ENCODE results near the gene PDZD7. TPM values are rescaled to one million over a fixed set of nuclear protein-coding genes. Genes with fewer than 3 reads are reported as not detected.
A peak's percentile ranks its signal among the peaks of the same experiment; 100 is the strongest.

The PDZD7 gene
- total RNA-seq, 4 donors from 2014 or later: 0.84 to 2.4 (median 1.9) TPM

DNA sequence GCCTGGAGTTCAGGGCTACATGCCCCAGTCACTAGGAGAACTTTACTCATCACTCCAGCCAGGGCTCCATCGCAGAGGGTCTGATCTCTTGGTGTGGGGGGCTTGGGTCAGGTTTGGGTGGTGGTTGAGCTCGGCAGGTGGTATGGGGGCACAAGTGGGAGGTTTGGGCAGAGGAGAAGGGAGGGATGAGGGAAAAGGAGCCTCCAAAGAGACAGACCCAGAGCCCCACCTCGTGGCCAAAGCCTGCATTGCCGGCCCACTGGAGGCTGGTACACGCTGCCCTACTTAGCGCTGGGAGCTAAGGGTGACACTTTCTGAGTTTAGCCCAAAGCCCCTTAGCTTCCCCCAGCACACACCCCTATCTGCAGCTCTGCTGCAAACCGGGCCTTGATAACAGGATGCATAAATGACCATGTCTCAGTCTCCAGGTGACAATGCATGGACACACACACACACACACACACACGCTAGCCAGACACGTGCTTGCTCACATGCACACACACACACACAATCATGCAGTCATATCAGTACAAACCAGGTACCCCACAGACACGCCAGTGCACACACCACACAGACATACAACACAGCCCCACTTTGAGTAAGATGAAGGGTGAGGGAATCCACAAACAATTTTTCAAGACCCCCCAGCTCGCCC lies 16.6 kb downstream of the PDZD7 start:
- peak; percentile 82 to 93 for DNase-seq (ENCODE audit: low spot score in 2 of 2)
- TF ChIP-seq, protein P1, sequence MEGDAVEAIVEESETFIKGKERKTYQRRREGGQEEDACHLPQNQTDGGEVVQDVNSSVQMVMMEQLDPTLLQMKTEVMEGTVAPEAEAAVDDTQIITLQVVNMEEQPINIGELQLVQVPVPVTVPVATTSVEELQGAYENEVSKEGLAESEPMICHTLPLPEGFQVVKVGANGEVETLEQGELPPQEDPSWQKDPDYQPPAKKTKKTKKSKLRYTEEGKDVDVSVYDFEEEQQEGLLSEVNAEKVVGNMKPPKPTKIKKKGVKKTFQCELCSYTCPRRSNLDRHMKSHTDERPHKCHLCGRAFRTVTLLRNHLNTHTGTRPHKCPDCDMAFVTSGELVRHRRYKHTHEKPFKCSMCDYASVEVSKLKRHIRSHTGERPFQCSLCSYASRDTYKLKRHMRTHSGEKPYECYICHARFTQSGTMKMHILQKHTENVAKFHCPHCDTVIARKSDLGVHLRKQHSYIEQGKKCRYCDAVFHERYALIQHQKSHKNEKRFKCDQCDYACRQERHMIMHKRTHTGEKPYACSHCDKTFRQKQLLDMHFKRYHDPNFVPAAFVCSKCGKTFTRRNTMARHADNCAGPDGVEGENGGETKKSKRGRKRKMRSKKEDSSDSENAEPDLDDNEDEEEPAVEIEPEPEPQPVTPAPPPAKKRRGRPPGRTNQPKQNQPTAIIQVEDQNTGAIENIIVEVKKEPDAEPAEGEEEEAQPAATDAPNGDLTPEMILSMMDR (IDR thresholded peaks at IDR 0.05): peak; percentile 91 to 94 (median 93)
- TF ChIP-seq EP300 (IDR thresholded peaks at IDR 0.05): no peak
- TF ChIP-seq POLR2A (IDR thresholded peaks at IDR 0.05): no peak
- no peaks in the 10 kb centered on the region for H3K9me3 ChIP-seq
- H3K4me1 ChIP-seq: peaks cover 0 to 43% (median 28%) of the 10 kb centered on the region in 4 donors
- H3K36me3 ChIP-seq: no peaks in the 10 kb centered on the region
- WGBS, 2 donors: 19 to 25% methylated on average over 11 of the region's 11 CpGs
- peaks cover 0 to 7% of the 10 kb centered on the region in 2 donors for H3K27me3 ChIP-seq
- no peak overlapping the region for H3K27ac ChIP-seq
- no peak overlapping the region for H3K4me3 ChIP-seq

DNA sequence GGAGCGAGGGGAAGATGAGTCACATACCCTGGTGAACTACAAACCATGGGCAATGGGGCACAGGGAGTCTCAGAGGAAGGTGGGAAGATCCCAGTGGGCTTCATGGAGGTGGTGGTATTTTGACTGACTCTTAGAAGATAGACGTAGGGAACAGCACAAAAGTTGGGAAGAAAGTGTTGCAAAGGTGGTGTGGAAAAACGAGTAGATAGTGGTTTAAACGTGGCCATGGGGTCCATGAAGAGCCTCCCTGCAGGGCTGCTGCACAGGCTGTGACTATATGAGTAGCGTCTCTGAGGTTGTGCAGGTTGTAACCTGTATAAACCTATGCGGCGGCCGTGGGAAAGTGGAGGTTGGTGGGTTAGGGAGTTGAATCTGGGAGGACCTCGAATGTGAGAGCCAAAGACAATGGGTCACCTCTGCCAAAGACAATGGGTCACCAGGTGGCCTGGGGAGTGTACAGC lies 17.5 kb downstream of the PDZD7 start:
- TF ChIP-seq, protein P1 (IDR thresholded peaks at IDR 0.05): no peak
- TF ChIP-seq POLR2A (IDR thresholded peaks at IDR 0.05) (no peak), EP300 (IDR thresholded peaks at IDR 0.05) (no peak)
- 55 to 59% methylated on average over 9 of the region's 9 CpGs for WGBS, 2 donors
- no peak overlapping the region for H3K4me3 ChIP-seq
- peak overlapping the region in 3 of 4 donors; percentile 62 to 84 (median 77) for H3K27ac ChIP-seq
- H3K36me3 ChIP-seq: no peaks in the 10 kb centered on the region
- DNase-seq (ENCODE audit: low spot score in 2 of 2): no peak
- no peaks in the 10 kb centered on the region for H3K9me3 ChIP-seq
- peaks cover 0 to 44% (median 23%) of the 10 kb centered on the region in 4 donors for H3K4me1 ChIP-seq
- no peaks in the 10 kb centered on the region for H3K27me3 ChIP-seq

DNA sequence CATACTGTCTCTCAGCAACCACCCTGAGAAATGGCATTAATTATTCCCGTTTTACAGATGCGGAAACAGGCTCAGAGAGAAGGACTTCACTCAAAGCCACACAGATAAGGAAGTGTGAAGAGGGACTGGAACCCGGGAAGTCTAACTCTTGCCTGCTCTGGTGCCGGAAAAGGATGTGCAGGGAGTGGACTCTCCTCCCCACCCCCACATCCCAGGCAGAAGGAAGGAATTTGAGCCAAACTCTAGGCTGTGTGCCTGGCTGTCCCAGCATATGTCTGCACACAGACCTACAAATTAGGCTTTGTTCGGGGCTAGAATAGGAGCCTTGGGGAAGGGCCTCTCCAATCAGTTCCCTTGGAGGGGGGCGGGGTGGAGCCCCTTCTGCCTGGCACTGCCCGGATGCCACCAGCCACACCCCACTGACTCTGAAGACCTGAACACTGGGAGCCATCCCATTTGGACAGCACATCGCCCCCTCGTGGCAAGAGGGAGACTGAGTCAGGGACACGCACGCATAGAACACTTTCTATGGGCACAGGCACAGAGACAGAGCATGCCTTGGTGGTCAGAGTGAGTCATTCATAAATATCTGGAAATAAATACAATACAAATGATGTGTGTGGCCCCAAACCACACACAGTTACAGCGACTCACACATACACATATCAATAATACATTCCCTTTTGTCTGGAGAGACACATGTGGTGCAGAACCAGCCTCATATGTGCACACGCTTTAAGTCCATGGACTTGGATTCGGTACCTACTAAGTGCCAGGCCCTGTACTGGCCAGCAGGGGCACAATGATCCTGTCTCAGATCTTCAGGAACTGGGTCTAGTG lies 18.2 kb downstream of the PDZD7 start:
- Histone ChIP-seq H3K36me3 (no peaks in the 10 kb centered on the region), H3K9me3 (no peaks in the 10 kb centered on the region), H3K4me3 (no peak overlapping the region), H3K27me3 (no peaks in the 10 kb centered on the region), H3K27ac (peak overlapping the region; percentile 0 to 84 (median 70)), H3K4me1 (peaks cover 0 to 49% (median 26%) of the 10 kb centered on the region in 4 donors)
- peak; percentile 81 to 90 for DNase-seq (ENCODE audit: low spot score in 2 of 2)
- 6 to 12% methylated on average over 14 of the region's 14 CpGs for WGBS, 2 donors
- TF ChIP-seq, protein P1 (IDR thresholded peaks at IDR 0.05): peak; percentile 78 to 97 (median 92)
- no peak for TF ChIP-seq POLR2A (IDR thresholded peaks at IDR 0.05)
- peak in 1 of 2 donors; percentile 83 for TF ChIP-seq EP300 (IDR thresholded peaks at IDR 0.05)

DNA sequence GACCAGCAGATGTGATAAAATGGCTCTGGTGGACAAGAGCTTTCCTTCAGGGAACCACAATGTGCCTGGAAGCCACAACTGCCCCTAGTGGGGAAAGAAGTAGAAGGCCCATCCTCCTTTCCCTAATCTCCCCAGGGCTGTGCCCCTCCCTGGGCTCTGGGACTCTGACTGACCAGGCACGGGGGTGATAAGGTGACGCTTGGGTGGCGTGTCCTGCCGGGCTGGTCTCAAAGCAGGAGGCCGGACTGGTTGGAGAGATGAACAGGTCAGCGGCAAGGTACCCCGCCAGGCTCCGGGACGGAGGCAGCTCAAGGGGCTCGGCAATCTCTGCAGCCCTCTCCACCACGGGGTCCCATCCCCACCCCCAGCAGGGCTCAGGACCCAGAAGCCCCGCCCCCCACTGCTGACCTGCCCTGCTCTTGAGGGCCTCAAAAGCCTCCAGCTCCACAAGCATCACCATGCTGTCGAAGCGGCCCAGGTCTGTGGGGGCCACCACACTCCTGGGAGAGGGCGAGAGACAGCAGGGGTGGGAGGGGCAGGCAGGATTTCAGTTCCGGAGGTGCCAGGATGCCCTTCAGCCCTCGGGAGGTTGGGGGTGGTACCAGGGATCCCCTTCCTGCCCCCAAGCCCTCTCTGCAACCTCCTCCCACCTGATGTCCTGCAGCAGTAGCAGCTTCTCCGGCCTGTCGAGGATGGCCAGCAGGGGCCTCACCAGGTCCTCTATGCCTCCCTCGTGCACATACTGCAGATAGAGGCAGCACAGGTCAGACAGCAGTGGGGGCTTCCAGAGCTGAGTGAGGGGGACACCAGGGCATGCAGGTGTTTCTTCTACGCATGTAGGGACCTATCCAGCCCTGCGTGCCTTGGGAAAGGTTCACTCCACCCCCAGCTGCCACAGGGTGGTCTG lies 19.2 kb downstream of the PDZD7 start:
- no peak for DNase-seq (ENCODE audit: low spot score in 2 of 2)
- Histone ChIP-seq H3K4me3 (no peak overlapping the region), H3K27me3 (no peaks in the 10 kb centered on the region), H3K9me3 (no peaks in the 10 kb centered on the region), H3K36me3 (peaks cover 0 to 8% (median 0%) of the 10 kb centered on the region in 3 donors), H3K27ac (peak overlapping the region in 3 of 4 donors; percentile 0 to 84 (median 77)), H3K4me1 (peaks cover 0 to 59% (median 29%) of the 10 kb centered on the region in 4 donors)
- TF ChIP-seq, protein P1 (IDR thresholded peaks at IDR 0.05): peak in 1 of 5 experiments; percentile 21
- TF ChIP-seq POLR2A (IDR thresholded peaks at IDR 0.05): no peak
- WGBS, 2 donors: 54 to 86% methylated on average over 11 to 15 of the region's 22 CpGs
